Measurements from ENCODE around the gene GPRASP1.

The GPRASP1 gene

GRCh38 chrX:102694749-102695148 is 43.5 kb downstream of the GPRASP1 start:
- Mint-ChIP-seq H3K9me3 (peaks cover 37% of the 10 kb centered on the region), H3K27me3 (ENCODE audit: low read depth) (no peaks in the 10 kb centered on the region), H3K4me3 (no peak overlapping the region), H3K36me3 (ENCODE audit: low read depth) (peaks cover 31% of the 10 kb centered on the region), H3K27ac (no peak overlapping the region), H3K4me1 (peaks cover 7% of the 10 kb centered on the region)
- no peak for TF ChIP-seq CTCF (IDR thresholded peaks at IDR 0.05; ENCODE audit: unreplicated experiment in 3 of 3)

GRCh38 chrX:102696306-102696705 is 45.0 kb downstream of the GPRASP1 start:
- no peak overlapping the region for H3K27ac Mint-ChIP-seq
- H3K4me3 Mint-ChIP-seq, result no peak overlapping the region
- peaks cover 7% of the 10 kb centered on the region for H3K4me1 Mint-ChIP-seq
- peaks cover 30% of the 10 kb centered on the region for H3K9me3 Mint-ChIP-seq
- TF ChIP-seq CTCF (IDR thresholded peaks at IDR 0.05; ENCODE audit: unreplicated experiment in 3 of 3), result no peak
- H3K27me3 Mint-ChIP-seq (ENCODE audit: low read depth), result no peaks in the 10 kb centered on the region
- H3K36me3 Mint-ChIP-seq (ENCODE audit: low read depth), result peaks cover 25% of the 10 kb centered on the region

GRCh38 chrX:102697494-102697893 is 46.2 kb downstream of the GPRASP1 start:
- Mint-ChIP-seq H3K36me3 (ENCODE audit: low read depth) (peaks cover 16% of the 10 kb centered on the region), H3K9me3 (peaks cover 27% of the 10 kb centered on the region), H3K4me1 (peaks cover 7% of the 10 kb centered on the region), H3K27ac (peak overlapping the region in 1 of 3 experiments; percentile 45), H3K4me3 (no peak overlapping the region), H3K27me3 (ENCODE audit: low read depth) (no peaks in the 10 kb centered on the region)
- no peak for TF ChIP-seq CTCF (IDR thresholded peaks at IDR 0.05; ENCODE audit: unreplicated experiment in 3 of 3)
